GM19372 (cell line): ENCODE results near the gene MLLT10.

Source experiments
- ATAC-seq: cut with Tn5 transposase; IDR thresholded peaks from one replicate; pipeline ENCODE4 v1.9.1; 2021; ENCODE audit warnings: mild to moderate bottlenecking, low read depth, moderate library complexity; ENCODE audit not compliant: unreplicated experiment

MLLT10 gene

GRCh38 chr10:21515361-21516241, 18.4 kb upstream of the MLLT10 start:
- ATAC-seq = no peak

GRCh38 chr10:21516242-21517131, 17.5 kb upstream of the MLLT10 start:
- peak; percentile 63 for ATAC-seq

- peak; percentile 44 for ATAC-seq
Observed at GRCh38 chr10:21517134-21518031, 16.6 kb upstream of the MLLT10 start.

- no peak for ATAC-seq
Observed at GRCh38 chr10:21518149-21518640, 15.8 kb upstream of the MLLT10 start.

- no peak for ATAC-seq
Observed at GRCh38 chr10:21518641-21519396, 15.2 kb upstream of the MLLT10 start.

GRCh38 chr10:21519397-21519933, 14.6 kb upstream of the MLLT10 start:
- no peak for ATAC-seq

GRCh38 chr10:21519941-21520436, 14.0 kb upstream of the MLLT10 start:
- no peak for ATAC-seq

GRCh38 chr10:21520509-21520908, 13.5 kb upstream of the MLLT10 start:
- ATAC-seq = no peak

GRCh38 chr10:21520949-21521348, 13.1 kb upstream of the MLLT10 start:
- ATAC-seq = no peak

- ATAC-seq = no peak
Observed at GRCh38 chr10:21521751-21522533, 12.1 kb upstream of the MLLT10 start.

- no peak for ATAC-seq
Observed at GRCh38 chr10:21522631-21523406, 11.2 kb upstream of the MLLT10 start.

GRCh38 chr10:21523557-21524008, 10.4 kb upstream of the MLLT10 start:
- ATAC-seq = no peak

- no peak for ATAC-seq
Observed at GRCh38 chr10:21524131-21524525, 9.9 kb upstream of the MLLT10 start.

- ATAC-seq = no peak
Observed at GRCh38 chr10:21524526-21525366, 9.3 kb upstream of the MLLT10 start.

GRCh38 chr10:21525367-21526187, 8.5 kb upstream of the MLLT10 start, which contains the start of gene SKIDA1:
TSS of gene SKIDA1 (minus strand) at chr10:21525682. CDS start at chr10:21517822, 7,860 bp downstream.
- ATAC-seq = peak; percentile 46
